Ovary (tissue), 3 donors: Measurements from ENCODE around the gene C2orf15.

Experiments used
- CTCF ChIP-seq, 3 donors: fragments of 450-650 bp in 2 of 3; fragments of 200-600 bp in 1 of 3; IDR thresholded peaks; one replicate each; pipeline versions ENCODE4 v1.5.1 to v1.8.0; 2016 to 2022; ENCODE audit warnings: antibody characterized with exemption in 3 of 3, mild to moderate bottlenecking in 1 of 3
- EP300 ChIP-seq: sonication (generic); formaldehyde crosslinking; IDR thresholded peaks from one replicate; pipeline ENCODE4 v1.6.1; 2017; ENCODE audit warnings: antibody characterized with exemption
- donor health status: DM: no; HTN: no; CAD: no.

GRCh38 chr2:99171377-99172140 is 30.1 kb downstream of the C2orf15 start:
- TF ChIP-seq CTCF (IDR thresholded peaks at IDR 0.05) (no peak), EP300 (no peak)
